Cardiac muscle cell (in vitro differentiated cells and primary cell): ENCODE data around the gene TMCC2. TPM values are rescaled to one million over a fixed set of nuclear protein-coding genes. Genes with fewer than 3 reads are reported as not detected.
A peak's percentile ranks its signal among the peaks of the same experiment; 100 is the strongest.

Experiments
- DNase-seq, 2 donors: peaks; one replicate each; pipeline versions ENCODE4 v3.0.0 to v3.0.0-alpha.2; 2010 to 2017; ENCODE audit warnings: low read depth in 1 of 2, low spot score in 1 of 2
- H3K27ac ChIP-seq: fragments of 200-600 bp; sonication (generic); 2 replicates; pipeline ENCODE4 v1.5.1; 2016
- H3K27me3 ChIP-seq: fragments of 200-600 bp; sonication (generic); 2 replicates; pipeline ENCODE4 v1.6.0; 2016; ENCODE audit warnings: control low read depth
- H3K36me3 ChIP-seq: fragments of 200-600 bp; sonication (generic); 2 replicates; pipeline ENCODE4 v1.5.1; 2016; ENCODE audit warnings: control low read depth
- H3K4me1 ChIP-seq: fragments of 200-600 bp; sonication (generic); 2 replicates; pipeline ENCODE4 v1.8.1; 2017; ENCODE audit warnings: low read depth, mild to moderate bottlenecking, mixed run types
- H3K4me3 ChIP-seq: fragments of 200-600 bp; sonication (generic); 2 replicates; pipeline ENCODE4 v1.5.1; 2016; ENCODE audit warnings: mild to moderate bottlenecking
- H3K9me3 ChIP-seq: fragments of 200-600 bp; sonication (generic); 2 replicates; pipeline ENCODE4 v1.5.1; 2017; ENCODE audit warnings: low read depth, mild to moderate bottlenecking, control low read depth
- CTCF ChIP-seq: IDR thresholded peaks from 2 replicates; pipeline ENCODE4 v1.5.1; 2012; ENCODE audit warnings: low read depth, mild to moderate bottlenecking, low read length
- polyA plus RNA-seq: library from polyadenylated mRNA; unstranded; fragments of >200 nt; fragmentation: Nextera tagmentation; extraction: Ambion mirVana; gene quantifications from 2 replicates; pipeline ENCODE4 v1.2.1, GENCODE V29; 2016
- total RNA-seq: library from RNA; depleted of rRNA; stranded (reverse); fragments of >200 nt; gene quantifications from 2 replicates; pipeline ENCODE4 v1.2.3, GENCODE V29; 2016

TMCC2 gene
- total and polyA plus RNA-seq, 2 experiments from 2014 or later = 6.3 to 10.9 TPM

- no peak overlapping the region for H3K27ac ChIP-seq
- TF ChIP-seq CTCF = no peak
- no peaks in the 10 kb centered on the region for H3K36me3 ChIP-seq
- no peak for DNase-seq
- no peak overlapping the region for H3K4me3 ChIP-seq
- no peaks in the 10 kb centered on the region for H3K9me3 ChIP-seq
- H3K4me1 ChIP-seq = peaks cover 16% of the 10 kb centered on the region
- H3K27me3 ChIP-seq = no peaks in the 10 kb centered on the region
Measured at GRCh38 chr1:205287767-205288559, 60.2 kb downstream of the TMCC2 start.

GRCh38 chr1:205291596-205291995 lies 63.9 kb downstream of the TMCC2 start:
- no peaks in the 10 kb centered on the region for H3K27me3 ChIP-seq
- H3K9me3 ChIP-seq = no peaks in the 10 kb centered on the region
- H3K4me3 ChIP-seq = no peak overlapping the region
- H3K36me3 ChIP-seq = no peaks in the 10 kb centered on the region
- no peak for DNase-seq
- H3K27ac ChIP-seq = no peak overlapping the region
- H3K4me1 ChIP-seq = peaks cover 23% of the 10 kb centered on the region
- no peak for TF ChIP-seq CTCF

GRCh38 chr1:205293350-205294074 lies 65.8 kb downstream of the TMCC2 start:
- no peak overlapping the region for H3K4me3 ChIP-seq
- peaks cover 19% of the 10 kb centered on the region for H3K4me1 ChIP-seq
- no peaks in the 10 kb centered on the region for H3K9me3 ChIP-seq
- peak overlapping the region; percentile 79 for H3K27ac ChIP-seq
- H3K36me3 ChIP-seq = no peaks in the 10 kb centered on the region
- TF ChIP-seq CTCF = no peak
- H3K27me3 ChIP-seq = no peaks in the 10 kb centered on the region
- no peak for DNase-seq

GRCh38 chr1:205294175-205294917 lies 66.6 kb downstream of the TMCC2 start:
- Histone ChIP-seq H3K9me3 (no peaks in the 10 kb centered on the region), H3K4me3 (no peak overlapping the region), H3K27ac (peak overlapping the region; percentile 79), H3K36me3 (no peaks in the 10 kb centered on the region), H3K4me1 (peaks cover 19% of the 10 kb centered on the region), H3K27me3 (no peaks in the 10 kb centered on the region)
- DNase-seq = peak in 1 of 2 donors; percentile 92
- TF ChIP-seq CTCF = no peak

- H3K27me3 ChIP-seq = no peaks in the 10 kb centered on the region
- no peak for TF ChIP-seq CTCF
- no peaks in the 10 kb centered on the region for H3K36me3 ChIP-seq
- H3K27ac ChIP-seq = peak overlapping the region; percentile 79
- no peak for DNase-seq
- H3K4me3 ChIP-seq = no peak overlapping the region
- H3K9me3 ChIP-seq = no peaks in the 10 kb centered on the region
- peaks cover 19% of the 10 kb centered on the region for H3K4me1 ChIP-seq
Measured at GRCh38 chr1:205294934-205295333, 67.2 kb downstream of the TMCC2 start.
